ENCODE results near the gene CTSE.

CTSE gene

GRCh38 chr1:205990226-205990625, 33.5 kb downstream of the CTSE start:
- in situ Hi-C loops (cut with HindIII; ENCODE audit: low sequenced_read_pairs), result loop anchor here (25.0 kb wide), 1 partner anchor 122 kb away; the partner anchor contains the start of gene AVPR1B
- TF ChIP-seq, protein P1, sequence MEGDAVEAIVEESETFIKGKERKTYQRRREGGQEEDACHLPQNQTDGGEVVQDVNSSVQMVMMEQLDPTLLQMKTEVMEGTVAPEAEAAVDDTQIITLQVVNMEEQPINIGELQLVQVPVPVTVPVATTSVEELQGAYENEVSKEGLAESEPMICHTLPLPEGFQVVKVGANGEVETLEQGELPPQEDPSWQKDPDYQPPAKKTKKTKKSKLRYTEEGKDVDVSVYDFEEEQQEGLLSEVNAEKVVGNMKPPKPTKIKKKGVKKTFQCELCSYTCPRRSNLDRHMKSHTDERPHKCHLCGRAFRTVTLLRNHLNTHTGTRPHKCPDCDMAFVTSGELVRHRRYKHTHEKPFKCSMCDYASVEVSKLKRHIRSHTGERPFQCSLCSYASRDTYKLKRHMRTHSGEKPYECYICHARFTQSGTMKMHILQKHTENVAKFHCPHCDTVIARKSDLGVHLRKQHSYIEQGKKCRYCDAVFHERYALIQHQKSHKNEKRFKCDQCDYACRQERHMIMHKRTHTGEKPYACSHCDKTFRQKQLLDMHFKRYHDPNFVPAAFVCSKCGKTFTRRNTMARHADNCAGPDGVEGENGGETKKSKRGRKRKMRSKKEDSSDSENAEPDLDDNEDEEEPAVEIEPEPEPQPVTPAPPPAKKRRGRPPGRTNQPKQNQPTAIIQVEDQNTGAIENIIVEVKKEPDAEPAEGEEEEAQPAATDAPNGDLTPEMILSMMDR (IDR thresholded peaks at IDR 0.05; ENCODE audit: low read depth, low read length, missing control alignments), result no peak
- no peak overlapping the region for H3K4me3 ChIP-seq (ENCODE audit: low read depth, low read length)
- no peak for DNase-seq (ENCODE audit: low read depth)

GRCh38 chr1:205989786-205990185, 33.9 kb downstream of the CTSE start:
- DNase-seq (ENCODE audit: low read depth), result no peak
- H3K4me3 ChIP-seq (ENCODE audit: low read depth, low read length), result no peak overlapping the region
- TF ChIP-seq, protein P1 (IDR thresholded peaks at IDR 0.05; ENCODE audit: low read depth, low read length, missing control alignments), result no peak
- in situ Hi-C loops (cut with HindIII; ENCODE audit: low sequenced_read_pairs), result loop anchor here (25.0 kb wide), 1 partner anchor 123 kb away; the partner anchor contains the start of gene AVPR1B

GRCh38 chr1:205988585-205988995, 35.1 kb downstream of the CTSE start:
- H3K4me3 ChIP-seq (ENCODE audit: low read depth, low read length), result no peak overlapping the region
- DNase-seq (ENCODE audit: low read depth), result no peak
- TF ChIP-seq, protein P1 (IDR thresholded peaks at IDR 0.05; ENCODE audit: low read depth, low read length, missing control alignments), result no peak
- in situ Hi-C loops (cut with HindIII; ENCODE audit: low sequenced_read_pairs), result loop anchor here (25.0 kb wide), 1 partner anchor 124 kb away; the partner anchor contains the start of gene AVPR1B

DNA sequence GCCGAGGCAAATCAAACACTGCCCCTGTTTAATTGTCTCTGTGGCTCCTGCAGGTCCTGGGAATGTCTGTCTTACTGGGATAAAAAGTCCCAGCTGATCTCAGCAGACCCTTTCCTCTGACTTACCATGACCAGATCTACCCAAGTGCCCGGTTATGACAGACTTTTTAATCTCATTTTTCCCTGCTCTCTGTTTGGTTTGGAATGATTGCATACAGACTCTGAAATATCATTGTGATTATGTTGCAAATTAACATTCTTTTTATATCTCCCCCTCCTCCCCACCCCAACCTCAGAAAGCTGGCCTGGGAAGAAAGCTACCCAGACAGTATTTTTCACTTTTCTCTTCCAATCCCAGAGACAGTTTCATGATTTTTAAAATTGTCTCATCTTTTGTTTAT, 36.8 kb downstream of the CTSE start:
- TF ChIP-seq, protein P1 (IDR thresholded peaks at IDR 0.05; ENCODE audit: low read depth, low read length, missing control alignments), result no peak
- in situ Hi-C loops (cut with HindIII; ENCODE audit: low sequenced_read_pairs), result loop anchor here (25.0 kb wide), 1 partner anchor 125 kb away; the partner anchor contains the start of gene AVPR1B
- H3K4me3 ChIP-seq (ENCODE audit: low read depth, low read length), result no peak overlapping the region
- no peak for DNase-seq (ENCODE audit: low read depth)

DNA sequence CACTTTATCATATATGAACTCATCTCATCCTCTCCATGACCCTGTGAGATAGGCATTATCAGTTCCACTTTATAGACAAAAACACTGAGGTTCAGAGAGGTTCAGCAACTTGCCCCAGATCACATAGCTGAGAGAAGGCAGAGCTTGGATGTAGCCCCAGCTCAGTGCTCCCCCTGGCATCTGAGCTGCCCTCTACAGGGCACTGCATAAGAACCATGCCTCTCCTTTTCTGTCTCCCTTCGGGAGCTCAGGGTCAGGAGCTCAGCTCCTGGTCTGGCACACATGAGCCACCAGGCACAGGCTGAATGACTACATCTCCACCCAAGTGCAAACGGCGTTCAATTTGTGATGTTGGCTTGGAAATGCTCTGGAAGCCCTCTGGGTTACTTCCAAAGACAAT, 37.4 kb downstream of the CTSE start:
- no peak overlapping the region for H3K4me3 ChIP-seq (ENCODE audit: low read depth, low read length)
- DNase-seq (ENCODE audit: low read depth), result no peak
- TF ChIP-seq, protein P1 (IDR thresholded peaks at IDR 0.05; ENCODE audit: low read depth, low read length, missing control alignments), result no peak
- in situ Hi-C loops (cut with HindIII; ENCODE audit: low sequenced_read_pairs), result loop anchor here (25.0 kb wide), 1 partner anchor 126 kb away; the partner anchor contains the start of gene AVPR1B

DNA sequence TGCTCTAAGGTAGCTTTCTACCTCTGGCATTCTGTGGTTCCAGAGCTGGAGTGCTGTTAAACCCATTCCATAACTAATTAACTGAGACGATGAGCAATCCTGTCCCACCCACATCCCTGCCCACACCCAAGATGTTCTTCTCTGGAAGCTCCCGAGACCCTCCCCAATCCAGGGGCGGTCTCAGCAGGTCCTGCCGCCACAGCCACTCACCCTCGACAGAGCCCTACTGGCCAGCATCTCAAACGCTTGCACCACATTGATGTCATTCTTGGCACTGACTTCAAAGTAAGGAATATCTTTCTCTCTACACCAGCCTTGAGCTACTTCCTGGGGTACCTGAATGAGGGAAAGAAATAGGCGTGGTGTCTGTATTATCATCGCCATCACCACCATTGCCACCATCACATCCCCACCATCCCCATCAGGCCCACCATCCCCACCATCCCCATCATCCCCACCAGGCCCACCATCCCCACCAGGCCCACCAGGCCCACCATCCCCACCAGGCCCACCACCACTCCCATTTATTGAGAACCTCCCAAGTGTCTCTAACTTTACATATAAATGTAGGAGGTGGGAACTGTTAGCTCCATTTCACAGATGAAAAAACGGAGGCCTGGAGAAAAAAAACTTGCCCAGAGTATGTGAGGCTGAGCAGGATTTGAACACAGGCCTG, 38.2 kb downstream of the CTSE start:
- no peak for DNase-seq (ENCODE audit: low read depth)
- no peak overlapping the region for H3K4me3 ChIP-seq (ENCODE audit: low read depth, low read length)
- in situ Hi-C loops (cut with HindIII; ENCODE audit: low sequenced_read_pairs), result loop anchor here (25.0 kb wide), 1 partner anchor 127 kb away; the partner anchor contains the start of gene AVPR1B
- TF ChIP-seq, protein P1 (IDR thresholded peaks at IDR 0.05; ENCODE audit: low read depth, low read length, missing control alignments), result no peak

All from astrocyte of the cerebellum (primary cell).